Measurements from ENCODE around the gene EIPR1.

DNA sequence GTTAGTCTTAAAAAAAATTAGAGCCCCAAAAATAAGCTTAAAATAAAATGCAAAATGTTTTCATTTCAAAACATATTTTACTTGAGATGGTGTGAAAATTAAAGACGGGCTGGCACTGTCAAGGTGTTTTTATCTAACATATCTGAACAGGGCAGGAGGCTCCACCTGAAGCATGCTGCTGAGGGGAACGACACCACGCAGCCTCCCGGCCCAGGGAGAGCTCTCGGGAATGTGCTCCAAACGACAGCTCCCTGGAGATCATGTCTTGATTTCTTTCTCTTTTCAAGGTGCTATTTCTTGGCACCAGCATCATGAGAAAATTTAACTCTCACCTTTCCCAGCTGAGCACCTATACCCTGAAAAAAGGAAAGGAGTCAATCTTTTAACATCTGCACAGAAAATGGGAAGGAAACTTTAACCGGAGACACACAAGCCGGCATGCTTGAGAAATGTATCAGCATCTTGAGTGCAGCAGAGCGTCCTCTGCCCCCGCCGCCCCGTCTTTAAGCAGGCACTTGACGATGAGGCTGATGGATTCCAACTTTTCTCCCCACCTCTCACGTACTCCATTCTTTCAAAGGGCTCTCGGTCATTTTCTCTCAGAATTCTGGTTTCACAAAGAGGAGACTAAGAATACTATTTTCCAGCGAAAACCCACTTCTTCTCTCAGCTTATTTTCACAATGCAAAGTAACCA lies 56.6 kb downstream of the EIPR1 start:
- TF ChIP-seq CEBPB (IDR thresholded peaks at IDR 0.05; ENCODE audit: low read depth, low read length), result no peak
- TF ChIP-seq CHD1 (IDR thresholded peaks at IDR 0.05; ENCODE audit: low read depth, low read length), result no peak
- TF ChIP-seq, protein P1, sequence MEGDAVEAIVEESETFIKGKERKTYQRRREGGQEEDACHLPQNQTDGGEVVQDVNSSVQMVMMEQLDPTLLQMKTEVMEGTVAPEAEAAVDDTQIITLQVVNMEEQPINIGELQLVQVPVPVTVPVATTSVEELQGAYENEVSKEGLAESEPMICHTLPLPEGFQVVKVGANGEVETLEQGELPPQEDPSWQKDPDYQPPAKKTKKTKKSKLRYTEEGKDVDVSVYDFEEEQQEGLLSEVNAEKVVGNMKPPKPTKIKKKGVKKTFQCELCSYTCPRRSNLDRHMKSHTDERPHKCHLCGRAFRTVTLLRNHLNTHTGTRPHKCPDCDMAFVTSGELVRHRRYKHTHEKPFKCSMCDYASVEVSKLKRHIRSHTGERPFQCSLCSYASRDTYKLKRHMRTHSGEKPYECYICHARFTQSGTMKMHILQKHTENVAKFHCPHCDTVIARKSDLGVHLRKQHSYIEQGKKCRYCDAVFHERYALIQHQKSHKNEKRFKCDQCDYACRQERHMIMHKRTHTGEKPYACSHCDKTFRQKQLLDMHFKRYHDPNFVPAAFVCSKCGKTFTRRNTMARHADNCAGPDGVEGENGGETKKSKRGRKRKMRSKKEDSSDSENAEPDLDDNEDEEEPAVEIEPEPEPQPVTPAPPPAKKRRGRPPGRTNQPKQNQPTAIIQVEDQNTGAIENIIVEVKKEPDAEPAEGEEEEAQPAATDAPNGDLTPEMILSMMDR (conservative IDR thresholded peaks at IDR 0.05; ENCODE audit: low read depth, low read length), result no peak
- no peak for TF ChIP-seq MXI1 (IDR thresholded peaks at IDR 0.05; ENCODE audit: borderline replicate concordance, low read depth, low read length)
- no peak for TF ChIP-seq POLR2A (IDR thresholded peaks at IDR 0.05; ENCODE audit: low read depth, low read length)
- TF ChIP-seq RFX5 (IDR thresholded peaks at IDR 0.05; ENCODE audit: low read depth, low read length), result no peak
- no peak for TF ChIP-seq MAZ (IDR thresholded peaks at IDR 0.05; ENCODE audit: borderline replicate concordance, low read depth, low read length)
- no peak for TF ChIP-seq FOS (IDR thresholded peaks at IDR 0.05; ENCODE audit: low read depth, low read length)
- TF ChIP-seq BHLHE40 (IDR thresholded peaks at IDR 0.05; ENCODE audit: low read depth, low read length), result no peak
- TF ChIP-seq NFE2L2 (IDR thresholded peaks at IDR 0.05; ENCODE audit: low read depth, low read length), result no peak

Measured in IMR-90 (cell line).